DOHH2 (cell line): ENCODE results near the gene CFHR5.

Source experiments
- H3F3A ChIP-seq: fragments of 200-600 bp; sonication (generic), shearing (Covaris generic); 2 replicates; pipeline ENCODE4 v1.6.0; 2016; ENCODE audit warnings: antibody characterized with exemption, mild to moderate bottlenecking; ENCODE audit not compliant: control insufficient read depth, insufficient read depth
- H3K27ac ChIP-seq: fragments of 200-600 bp; sonication (generic); 2 replicates; pipeline ENCODE4 v1.5.1; 2014; ENCODE audit warnings: low read depth, mild to moderate bottlenecking, low read length, moderate library complexity
- H3K27me3 ChIP-seq: fragments of 200-600 bp; sonication (generic); 2 replicates; pipeline ENCODE4 v1.6.1; 2014; ENCODE audit warnings: mild to moderate bottlenecking, low read length, mixed read lengths; ENCODE audit not compliant: control insufficient read depth
- H3K36me3 ChIP-seq: fragments of 200-600 bp; sonication (generic); 2 replicates; pipeline ENCODE4 v1.6.1; 2014; ENCODE audit warnings: mild to moderate bottlenecking, low read length, moderate library complexity, mixed read lengths; ENCODE audit not compliant: control insufficient read depth
- H3K4me1 ChIP-seq: fragments of 200-600 bp; sonication (generic); 2 replicates; pipeline ENCODE4 v1.6.1; 2014; ENCODE audit warnings: mild to moderate bottlenecking, low read length, mixed read lengths; ENCODE audit not compliant: control insufficient read depth
- H3K4me2 ChIP-seq: fragments of 200-600 bp; sonication (generic); 2 replicates; pipeline ENCODE4 v1.6.0; 2014; ENCODE audit warnings: mild to moderate bottlenecking, low read length, moderate library complexity
- H3K4me3 ChIP-seq: fragments of 200-600 bp; sonication (generic); 2 replicates; pipeline ENCODE4 v1.5.1; 2014; ENCODE audit warnings: mild to moderate bottlenecking, low read length, mixed read lengths
- H3K79me2 ChIP-seq: fragments of 200-600 bp; sonication (generic); 2 replicates; pipeline ENCODE4 v1.6.1; 2014; ENCODE audit warnings: mild to moderate bottlenecking, low read length, mixed read lengths; ENCODE audit not compliant: control insufficient read depth
- H3K9me2 ChIP-seq: fragments of 200-600 bp; sonication (generic); replicated peaks from 2 replicates; pipeline ENCODE4 v1.6.1; 2014; ENCODE audit warnings: mild to moderate bottlenecking, low read length, mixed read lengths; ENCODE audit not compliant: control insufficient read depth
- H3K9me3 ChIP-seq: fragments of 200-600 bp; sonication (generic); 2 replicates; pipeline ENCODE4 v1.6.1; 2014; ENCODE audit warnings: antibody characterized with exemption, low read length, mixed read lengths; ENCODE audit not compliant: control insufficient read depth, insufficient read depth
- H4K20me1 ChIP-seq: fragments of 200-600 bp; sonication (generic); 2 replicates; pipeline ENCODE4 v1.6.0; 2014; ENCODE audit warnings: low read depth, mild to moderate bottlenecking, antibody characterized with exemption, low read length, moderate library complexity; ENCODE audit not compliant: control insufficient read depth, insufficient read depth
- CTCF ChIP-seq: fragments of 200-600 bp; sonication (generic); IDR thresholded peaks from one replicate; pipeline ENCODE4 v1.5.1; 2014; ENCODE audit warnings: antibody characterized with exemption, mild to moderate bottlenecking, low read depth, low read length; ENCODE audit not compliant: poor library complexity, severe bottlenecking
- EZH2phosphoT487 ChIP-seq: fragments of 200-600 bp; sonication (generic); IDR thresholded peaks from 2 replicates; pipeline ENCODE4 v1.6.1; 2017; ENCODE audit warnings: borderline replicate concordance, mild to moderate bottlenecking, antibody characterized with exemption, low read length, moderate library complexity, mixed read lengths

The CFHR5 gene

GRCh38 chr1:196951711-196952394 is 25.5 kb upstream of the CFHR5 start:
- no peaks in the 10 kb centered on the region for H3K79me2 ChIP-seq
- H3K27ac ChIP-seq, result no peak overlapping the region
- H3K4me2 ChIP-seq, result no peak overlapping the region
- no peaks in the 10 kb centered on the region for H3F3A ChIP-seq
- no peaks in the 10 kb centered on the region for H3K36me3 ChIP-seq
- H4K20me1 ChIP-seq, result no peaks in the 10 kb centered on the region
- H3K9me3 ChIP-seq, result no peaks in the 10 kb centered on the region
- no peak for TF ChIP-seq CTCF
- no peak for TF ChIP-seq EZH2phosphoT487
- H3K4me1 ChIP-seq, result no peaks in the 10 kb centered on the region
- no peak overlapping the region for H3K4me3 ChIP-seq
- no peaks in the 10 kb centered on the region for H3K27me3 ChIP-seq
- H3K9me2 ChIP-seq, result no peaks in the 10 kb centered on the region

- TF ChIP-seq CTCF (no peak), EZH2phosphoT487 (no peak)
Observed at GRCh38 chr1:196954778-196955177, 22.6 kb upstream of the CFHR5 start.

GRCh38 chr1:196955926-196956325 is 21.4 kb upstream of the CFHR5 start:
- H3F3A ChIP-seq, result no peaks in the 10 kb centered on the region
- H3K4me3 ChIP-seq, result no peak overlapping the region
- no peaks in the 10 kb centered on the region for H4K20me1 ChIP-seq
- H3K9me2 ChIP-seq, result no peaks in the 10 kb centered on the region
- no peak overlapping the region for H3K4me2 ChIP-seq
- no peaks in the 10 kb centered on the region for H3K9me3 ChIP-seq
- H3K27me3 ChIP-seq, result no peaks in the 10 kb centered on the region; the same call in 1 of the 2 replicates
- H3K36me3 ChIP-seq, result no peaks in the 10 kb centered on the region
- H3K27ac ChIP-seq, result no peak overlapping the region
- no peaks in the 10 kb centered on the region for H3K79me2 ChIP-seq
- no peaks in the 10 kb centered on the region for H3K4me1 ChIP-seq
- no peak for TF ChIP-seq EZH2phosphoT487
- TF ChIP-seq CTCF, result no peak

More at GRCh38 chr1:196954778-196955177, 22.6 kb upstream of the CFHR5 start:
- no peaks in the 10 kb centered on the region for H3K9me2 ChIP-seq
- no peak overlapping the region for H3K27ac ChIP-seq
- no peaks in the 10 kb centered on the region for H3K9me3 ChIP-seq
- H3K4me1 ChIP-seq, result no peaks in the 10 kb centered on the region
- H3K36me3 ChIP-seq, result no peaks in the 10 kb centered on the region
- no peaks in the 10 kb centered on the region for H4K20me1 ChIP-seq
- H3K4me2 ChIP-seq, result no peak overlapping the region
- H3K4me3 ChIP-seq, result no peak overlapping the region
- H3K79me2 ChIP-seq, result no peaks in the 10 kb centered on the region
- no peaks in the 10 kb centered on the region for H3F3A ChIP-seq
- H3K27me3 ChIP-seq, result no peaks in the 10 kb centered on the region; the same call in 1 of the 2 replicates
